Dermis blood vessel endothelial cell (primary cell): ENCODE results near the gene FAM83D. TPM values are rescaled to one million over a fixed set of nuclear protein-coding genes. Genes with fewer than 3 reads are reported as not detected.
A peak's percentile ranks its signal among the peaks of the same experiment; 100 is the strongest.
"Not testable (repeated sequence)": the region's sequence is repeated elsewhere in the genome, so short reads cannot be mapped to it uniquely, and the experiment has no call there.

ENCODE experiments used
- DNase-seq: peaks from one replicate; pipeline ENCODE4 v3.0.0; 2010
- total RNA-seq: library from RNA; depleted of rRNA; stranded (reverse); fragments of >200 nt; gene quantifications from 2 replicates; pipeline ENCODE4 v1.2.3, GENCODE V29; 2014

The FAM83D gene
- total RNA-seq, 1 donor from 2014 or later, result 23.5 TPM

DNA sequence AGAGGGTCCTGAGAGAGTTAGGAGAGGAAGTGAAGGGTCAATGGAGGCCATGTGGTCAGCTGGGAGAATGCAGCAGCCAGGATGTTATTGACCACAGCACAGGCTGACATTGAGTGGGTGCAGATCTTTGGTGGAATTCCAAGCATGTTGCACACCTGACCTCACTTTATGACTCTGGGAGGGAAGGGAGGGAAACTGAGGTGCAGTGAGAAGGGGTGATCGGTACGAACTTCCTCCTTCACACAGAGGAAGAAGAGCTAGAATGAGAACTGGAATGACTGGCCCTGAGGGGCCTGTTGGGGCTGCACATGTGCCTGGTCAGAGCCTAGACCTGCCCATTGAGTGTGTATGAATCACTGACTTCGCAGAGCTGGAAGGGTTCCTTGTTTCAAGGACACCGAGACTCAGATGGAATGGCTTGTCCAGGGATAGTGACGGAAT, 9.8 kb downstream of the FAM83D start:
- peak; percentile 37 for DNase-seq

DNA sequence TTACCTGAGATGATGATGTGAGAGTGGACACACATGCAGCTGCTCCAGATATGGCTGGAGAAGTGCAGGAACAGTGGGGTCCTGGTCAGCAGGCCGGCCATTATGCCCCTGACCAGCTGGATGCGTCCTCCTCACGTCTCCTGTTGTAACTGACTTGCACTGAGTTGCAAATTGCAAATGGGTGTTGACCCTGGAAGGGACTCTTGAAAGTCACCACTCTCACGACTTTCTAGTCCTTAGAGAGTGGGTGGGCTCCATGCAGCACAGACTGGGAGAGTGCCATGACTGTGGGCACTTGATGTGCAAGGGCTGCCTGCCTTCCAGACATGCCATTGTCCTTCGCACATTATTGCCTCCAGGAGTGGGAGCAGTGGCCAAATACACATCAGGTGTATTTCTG, 10.8 kb downstream of the FAM83D start:
- DNase-seq, result no peak

DNA sequence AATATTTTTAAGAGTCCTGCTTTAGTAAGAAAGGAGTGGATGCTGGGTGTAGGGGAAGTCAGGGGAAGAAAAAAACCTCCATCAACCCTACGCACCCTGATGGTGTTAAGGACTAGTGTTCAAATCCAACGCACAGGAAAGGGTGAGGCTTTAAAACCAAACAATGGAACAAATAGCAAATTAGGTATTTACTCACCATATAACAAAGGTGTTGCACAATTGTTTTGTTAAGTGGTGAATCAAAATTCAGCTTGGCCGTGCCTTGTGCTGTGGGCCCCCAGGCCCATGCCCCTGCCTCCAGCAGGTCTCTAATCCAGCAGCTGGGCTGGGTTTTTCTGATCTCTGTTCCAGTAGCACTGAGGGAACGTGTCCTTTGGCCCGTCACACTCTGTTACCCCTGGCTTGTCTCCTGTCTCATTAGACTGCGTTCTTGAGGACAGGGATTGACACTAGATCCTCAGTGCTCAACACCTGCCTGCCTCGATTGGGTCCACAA, 11.8 kb downstream of the FAM83D start:
- DNase-seq, result no peak

DNA sequence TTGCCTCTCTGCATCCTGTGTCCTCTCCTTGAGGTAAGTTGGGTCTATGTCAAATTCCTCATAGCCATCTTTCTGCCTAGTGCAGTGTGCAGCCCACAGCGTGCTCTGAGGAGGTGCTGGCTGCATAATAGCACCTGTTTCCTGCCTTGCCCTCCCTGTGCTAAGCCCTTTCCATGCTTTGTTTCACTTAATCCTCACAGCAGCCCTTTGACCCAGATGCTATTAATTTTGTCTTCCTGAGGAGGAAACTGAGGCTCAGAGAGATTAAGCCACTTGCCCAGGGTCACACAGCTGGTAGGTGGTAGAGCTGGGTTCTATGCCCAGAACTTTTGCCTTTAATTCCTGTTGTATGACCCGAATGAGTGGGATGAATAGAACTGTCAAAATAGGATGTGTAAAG, 13.5 kb downstream of the FAM83D start:
- DNase-seq, result peak; percentile 56

DNA sequence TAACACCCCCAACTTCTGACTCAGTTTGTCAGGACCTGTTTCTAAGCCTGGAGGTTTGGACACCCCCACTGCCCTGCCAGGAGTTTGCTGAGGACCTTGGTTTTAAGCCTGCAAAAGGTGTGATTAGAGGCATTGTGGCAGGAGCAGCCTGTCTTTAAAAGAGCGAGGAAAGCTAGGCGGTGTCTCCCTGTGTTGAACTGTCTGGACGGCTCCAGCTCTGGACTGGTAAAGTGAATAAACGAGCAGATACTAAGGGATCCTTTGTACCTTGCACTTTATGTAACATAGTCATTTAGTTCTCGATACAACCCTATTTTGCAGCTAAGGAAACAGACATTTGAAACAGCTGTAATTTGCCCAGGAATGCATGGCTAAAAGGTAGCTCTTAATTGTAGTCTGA, 14.4 kb downstream of the FAM83D start:
- no peak for DNase-seq

DNA sequence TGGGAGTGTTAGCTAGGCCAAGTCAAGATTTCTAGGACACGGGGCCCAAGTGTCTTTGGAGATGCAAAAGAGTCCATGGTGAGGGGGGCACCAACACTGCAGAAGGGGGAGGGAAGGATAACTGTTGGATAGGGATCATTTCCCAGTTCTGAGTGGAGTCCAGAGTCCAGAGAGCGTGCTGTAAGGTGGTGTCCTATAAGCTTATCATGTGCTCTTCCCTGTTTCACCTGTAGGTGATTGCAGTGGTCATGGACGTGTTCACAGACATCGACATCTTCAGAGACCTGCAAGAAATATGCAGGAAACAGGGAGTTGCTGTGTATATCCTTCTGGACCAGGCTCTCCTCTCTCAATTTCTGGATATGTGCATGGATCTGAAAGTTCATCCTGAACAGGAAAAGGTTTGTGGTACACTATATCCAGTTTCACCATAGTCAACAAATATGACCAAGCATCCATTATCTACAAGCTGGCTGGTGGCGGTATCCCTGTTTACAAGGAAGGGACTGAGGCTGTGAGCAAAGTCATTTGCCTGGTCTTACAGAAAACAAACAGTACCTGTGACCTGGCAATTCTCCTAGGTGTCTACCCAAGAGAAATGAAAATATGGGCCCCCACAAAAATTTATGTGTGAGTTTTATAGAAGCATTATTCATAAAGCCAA, 15.6 kb downstream of the FAM83D start:
- no peak for DNase-seq

DNA sequence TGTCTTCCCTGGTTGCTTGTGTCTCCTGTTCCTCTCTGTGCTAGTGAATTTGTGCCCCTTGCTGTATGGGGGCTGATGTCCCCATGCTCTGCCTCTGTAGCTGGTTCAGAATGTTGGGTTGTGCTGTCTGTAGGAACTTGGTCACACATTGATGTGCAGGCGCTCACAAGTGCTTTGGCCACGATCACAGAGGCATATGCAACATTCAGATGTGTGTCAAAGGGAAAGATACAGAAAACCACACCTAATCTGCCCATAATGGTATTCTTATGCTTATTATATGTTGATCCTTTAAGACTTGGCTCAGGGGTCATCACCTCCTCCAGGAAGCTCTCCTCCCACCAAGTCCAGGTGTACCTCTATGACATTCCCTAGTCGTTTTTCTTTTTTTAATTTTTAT, 18.8 kb downstream of the FAM83D start:
- no peak for DNase-seq

DNA sequence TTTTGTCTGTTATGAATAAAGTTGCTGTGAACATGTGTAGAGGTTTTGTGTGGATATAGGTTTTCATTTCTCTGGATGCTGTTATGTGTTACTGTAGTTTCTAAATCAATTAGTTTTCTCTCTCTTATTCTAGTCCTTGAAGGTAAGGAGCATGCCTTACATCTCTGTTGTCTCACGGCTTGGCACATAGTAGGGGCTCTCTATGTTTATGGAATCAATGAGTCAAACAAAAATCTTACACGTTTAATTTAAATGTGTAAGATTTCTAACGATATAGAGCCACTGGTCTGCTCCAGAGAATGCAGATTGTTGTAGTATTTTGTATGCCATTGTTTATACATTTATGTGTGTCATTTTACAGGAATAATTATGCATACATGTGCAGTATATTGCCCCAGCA, 20.6 kb downstream of the FAM83D start:
- no peak for DNase-seq

DNA sequence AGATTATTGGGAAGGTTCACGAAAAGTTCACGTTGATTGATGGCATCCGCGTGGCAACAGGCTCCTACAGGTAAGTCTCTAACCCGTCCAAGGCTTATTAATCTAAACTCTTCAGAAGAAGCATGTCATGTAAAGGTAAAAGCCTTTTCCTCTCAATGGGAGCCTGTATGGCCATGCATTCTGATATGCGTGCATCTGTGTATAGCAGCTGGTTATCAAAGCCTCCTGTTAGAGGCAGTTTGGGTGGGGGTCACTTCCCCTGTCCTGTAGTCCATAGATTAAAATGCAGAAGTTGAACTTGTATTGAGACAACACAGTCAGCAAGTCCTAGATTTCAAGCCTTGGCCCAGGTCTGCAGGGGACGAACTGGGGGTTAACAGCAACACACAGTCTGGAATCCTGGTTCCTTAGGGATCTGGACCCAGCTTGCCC, 21.7 kb downstream of the FAM83D start:
- no peak for DNase-seq

DNA sequence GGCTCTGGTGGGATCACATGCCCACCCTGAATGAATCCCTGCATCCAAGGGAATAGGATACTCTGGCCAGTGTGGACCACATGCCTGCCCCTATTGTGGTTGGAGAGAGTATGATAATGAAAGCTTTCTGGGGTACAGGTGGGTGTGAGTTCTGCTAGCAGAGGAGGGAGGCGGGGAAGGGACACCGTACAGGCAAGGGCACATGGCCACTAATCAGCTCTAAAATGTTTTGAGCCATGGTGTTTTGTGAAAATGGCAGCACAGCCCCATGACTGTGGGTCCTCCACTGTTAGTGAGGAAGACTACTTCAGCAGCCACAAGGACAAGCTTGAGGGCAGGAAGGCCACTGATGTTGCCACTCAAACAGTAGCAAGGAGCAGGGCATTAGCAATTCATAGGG, 24.0 kb downstream of the FAM83D start:
- no peak for DNase-seq

DNA sequence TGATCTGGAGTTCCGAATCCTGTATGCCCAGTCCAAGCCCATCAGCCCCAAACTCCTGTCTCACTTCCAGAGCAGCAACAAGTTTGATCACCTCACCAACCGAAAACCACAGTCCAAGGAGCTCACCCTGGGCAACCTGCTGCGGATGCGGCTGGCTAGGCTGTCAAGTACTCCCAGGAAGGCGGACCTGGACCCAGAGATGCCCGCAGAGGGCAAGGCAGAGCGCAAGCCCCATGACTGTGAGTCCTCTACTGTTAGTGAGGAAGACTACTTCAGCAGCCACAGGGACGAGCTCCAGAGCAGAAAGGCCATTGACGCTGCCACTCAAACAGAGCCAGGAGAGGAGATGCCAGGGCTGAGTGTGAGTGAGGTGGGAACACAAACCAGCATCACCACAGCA, 25.4 kb downstream of the FAM83D start:
- DNase-seq, result no peak

DNA sequence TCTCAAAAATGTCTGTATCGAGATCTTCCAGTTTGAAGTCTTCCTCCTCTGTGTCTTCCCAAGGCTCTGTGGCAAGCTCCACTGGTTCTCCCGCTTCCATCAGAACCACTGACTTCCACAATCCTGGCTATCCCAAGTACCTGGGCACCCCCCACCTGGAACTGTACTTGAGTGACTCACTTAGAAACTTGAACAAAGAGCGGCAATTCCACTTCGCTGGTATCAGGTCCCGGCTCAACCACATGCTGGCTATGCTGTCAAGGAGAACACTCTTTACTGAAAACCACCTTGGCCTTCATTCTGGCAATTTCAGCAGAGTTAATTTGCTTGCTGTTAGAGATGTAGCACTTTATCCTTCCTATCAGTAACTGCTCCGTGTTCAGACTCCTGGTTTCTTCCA, 25.9 kb downstream of the FAM83D start:
- DNase-seq, result no peak

DNA sequence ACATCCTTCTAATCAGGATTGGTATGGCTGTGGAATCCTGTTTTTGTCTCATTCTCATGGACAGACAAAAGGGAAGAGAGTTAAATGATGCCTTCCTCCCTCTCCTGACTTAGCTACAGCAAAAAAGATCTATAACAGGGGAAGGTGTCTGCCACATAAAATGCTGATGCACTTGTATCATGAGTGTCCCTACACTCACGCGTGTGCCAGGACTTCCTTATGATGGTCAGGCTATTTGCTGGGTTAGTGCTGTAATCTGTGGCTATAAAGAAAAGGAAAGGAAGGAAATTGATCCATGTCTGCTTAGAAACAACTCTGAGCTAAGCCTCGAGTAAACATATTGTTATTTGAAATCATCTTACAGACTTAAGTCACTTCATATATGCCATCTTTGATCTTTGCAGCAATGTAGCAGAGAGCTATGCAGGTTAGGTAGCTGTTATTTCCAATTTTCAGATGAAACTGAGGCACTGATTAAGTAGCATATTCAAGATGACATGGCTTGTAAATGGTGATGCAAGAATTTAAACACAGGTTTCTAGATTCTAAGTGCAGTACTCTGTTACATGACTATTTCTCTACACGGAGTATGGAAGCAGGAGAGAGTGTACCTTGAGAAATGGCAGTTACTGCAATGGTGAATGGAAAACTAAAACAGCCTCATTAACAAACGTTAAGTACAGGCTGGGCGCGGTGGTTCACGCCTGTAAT, 27.6 kb downstream of the FAM83D start:
- DNase-seq, result no peak

DNA sequence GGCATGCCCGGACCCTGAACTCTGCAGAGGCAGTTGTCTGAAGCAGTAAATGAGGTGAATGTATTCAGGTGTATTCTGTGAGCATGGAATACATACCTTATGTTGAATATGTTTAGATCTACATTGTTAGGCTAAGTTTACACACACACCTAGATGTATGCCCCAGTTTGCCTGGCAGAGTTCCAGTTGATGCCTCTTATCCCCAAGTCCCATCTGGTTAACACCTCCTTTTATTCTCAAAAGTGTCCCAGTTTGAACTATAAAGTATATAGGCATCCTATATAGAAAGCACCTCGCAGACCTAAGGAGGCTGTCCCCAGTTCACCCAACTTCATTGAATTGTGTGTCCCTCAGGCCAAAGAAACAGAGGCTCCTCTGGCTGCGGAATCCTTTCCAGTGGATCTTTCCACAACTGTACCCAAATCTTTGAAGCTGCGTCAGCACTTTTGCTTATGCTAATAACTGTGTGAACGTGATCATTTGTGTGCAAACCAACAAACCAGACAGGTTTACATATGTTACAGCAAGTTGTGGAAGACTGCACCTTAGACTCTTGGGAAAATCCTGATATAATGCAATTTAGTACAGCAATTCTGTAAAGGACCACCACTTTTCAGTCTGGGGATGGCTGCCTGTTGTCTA, 31.1 kb downstream of the FAM83D start:
- no peak for DNase-seq

DNA sequence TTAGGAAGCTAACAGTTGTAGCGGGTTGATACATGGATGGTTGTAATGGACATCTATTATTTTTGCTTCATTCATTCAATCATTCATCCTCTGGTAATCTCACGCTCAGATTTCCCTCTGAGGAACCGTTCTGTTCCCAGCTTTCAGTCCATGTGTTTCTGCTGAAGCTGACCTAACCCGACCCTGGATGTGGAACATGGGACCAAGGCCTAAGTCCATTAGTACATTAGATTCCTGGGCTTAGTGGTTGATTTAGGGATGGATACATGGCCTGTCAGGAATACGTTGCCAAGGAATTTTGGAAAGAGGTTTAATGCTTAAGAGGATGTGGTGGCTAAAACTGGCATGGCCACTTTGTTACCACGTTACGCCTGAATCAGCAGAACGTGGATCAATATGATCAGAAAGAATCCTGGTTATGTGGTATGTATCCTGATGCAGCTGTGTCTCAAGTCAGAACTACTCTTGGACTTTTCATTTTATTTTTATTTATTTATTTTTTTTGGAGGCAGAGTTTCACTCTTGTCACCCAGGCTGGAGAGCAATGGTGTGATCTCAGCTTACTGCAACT, 31.8 kb downstream of the FAM83D start:
- DNase-seq, result no peak

DNA sequence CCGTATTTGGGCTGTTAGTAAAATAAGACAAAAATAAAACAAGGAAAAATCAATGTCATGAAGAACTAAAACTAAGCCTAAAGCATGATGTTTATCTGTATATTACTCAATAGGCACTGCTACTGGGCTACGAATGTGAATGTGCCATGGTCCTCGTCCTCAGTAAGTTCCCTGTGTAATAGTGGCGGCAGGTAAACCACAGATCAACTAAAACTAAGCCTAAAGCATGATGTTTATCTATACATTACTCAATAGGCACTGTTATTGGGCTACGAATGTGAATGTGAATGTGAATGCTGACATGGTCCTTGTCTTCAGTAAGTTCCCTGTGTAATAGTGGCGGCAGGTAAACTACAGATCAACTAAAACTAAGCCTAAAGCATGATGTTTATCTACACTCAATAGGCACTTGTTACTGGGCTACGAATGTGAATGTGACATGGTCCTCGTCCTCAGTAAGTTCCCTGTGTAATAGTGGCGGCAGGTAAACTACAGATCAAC, 34.0 kb downstream of the FAM83D start:
- not testable (repeated sequence) for DNase-seq

DNA sequence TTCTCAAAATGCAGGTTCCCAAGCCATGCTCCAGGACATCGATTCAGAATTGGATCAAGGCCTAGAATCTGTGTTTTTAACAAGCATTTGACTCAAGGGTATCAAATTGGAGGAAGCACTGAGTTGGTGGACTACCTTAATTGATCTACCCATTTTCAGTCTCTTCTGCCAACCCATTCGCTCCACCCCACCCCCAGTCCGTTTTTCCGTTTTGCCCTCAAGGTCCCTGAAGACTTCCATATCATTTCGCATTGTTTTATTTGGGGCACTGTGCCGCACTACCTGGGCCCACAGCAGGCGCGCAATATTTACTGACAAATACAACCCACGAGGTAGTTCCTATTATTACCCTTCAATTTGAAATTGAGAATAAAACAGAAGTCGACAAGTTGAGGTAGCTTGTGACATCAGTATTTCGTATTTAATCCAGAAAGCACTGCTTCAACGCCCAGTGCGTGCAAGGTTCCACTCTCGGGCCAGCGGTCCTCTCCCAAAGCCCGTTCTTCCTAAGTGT, 35.4 kb downstream of the FAM83D start:
- no peak for DNase-seq

DNA sequence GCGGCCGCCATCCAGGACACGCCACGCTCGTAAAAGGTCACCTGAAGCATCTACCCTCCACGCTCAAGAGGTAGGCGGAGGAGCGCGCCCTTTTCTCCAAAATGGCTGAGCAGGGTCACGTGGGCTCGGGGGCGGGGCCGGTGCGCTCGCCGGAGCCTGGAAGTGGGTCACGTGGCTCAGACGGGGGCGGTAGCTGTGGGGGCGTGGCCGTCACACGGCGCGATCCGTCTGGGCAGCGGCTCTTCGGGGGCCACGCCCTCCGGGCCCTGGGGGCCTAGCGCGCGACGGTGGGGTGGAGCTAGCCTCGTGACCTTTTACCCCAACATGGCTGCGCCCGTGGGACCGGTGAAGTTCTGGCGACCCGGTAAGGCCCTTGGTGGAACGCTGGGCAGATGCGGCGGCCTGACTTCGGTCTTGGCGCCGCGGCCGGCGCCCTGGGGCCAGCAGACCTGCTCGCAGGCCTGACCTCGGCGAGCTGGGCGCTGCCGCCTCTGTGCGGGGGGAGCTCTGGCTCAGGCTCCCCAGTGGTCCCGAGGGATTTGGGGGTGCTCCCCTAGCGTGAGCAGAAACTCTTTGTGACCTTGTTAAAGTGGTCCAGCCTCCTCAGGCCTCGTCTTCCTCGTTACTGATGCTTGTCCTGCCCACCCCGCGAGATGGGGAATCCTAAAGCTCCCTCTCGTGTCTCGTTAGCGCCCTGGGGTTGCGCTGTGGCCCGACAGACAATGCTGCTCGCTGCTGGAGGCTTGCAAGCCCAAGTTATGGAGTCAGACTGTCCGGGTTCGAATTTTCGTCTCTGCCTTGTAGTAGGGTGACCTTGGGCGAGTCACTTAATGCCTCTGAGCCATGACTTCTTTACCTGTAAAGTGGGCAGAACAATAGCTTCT, 36.1 kb downstream of the FAM83D start, which contains the start of gene DHX35:
TSS of gene DHX35 (plus strand) at position 301 of the 884 bp plus-strand sequence. CDS start at position 325, 24 bp downstream.
- peak; percentile 98 for DNase-seq

DNA sequence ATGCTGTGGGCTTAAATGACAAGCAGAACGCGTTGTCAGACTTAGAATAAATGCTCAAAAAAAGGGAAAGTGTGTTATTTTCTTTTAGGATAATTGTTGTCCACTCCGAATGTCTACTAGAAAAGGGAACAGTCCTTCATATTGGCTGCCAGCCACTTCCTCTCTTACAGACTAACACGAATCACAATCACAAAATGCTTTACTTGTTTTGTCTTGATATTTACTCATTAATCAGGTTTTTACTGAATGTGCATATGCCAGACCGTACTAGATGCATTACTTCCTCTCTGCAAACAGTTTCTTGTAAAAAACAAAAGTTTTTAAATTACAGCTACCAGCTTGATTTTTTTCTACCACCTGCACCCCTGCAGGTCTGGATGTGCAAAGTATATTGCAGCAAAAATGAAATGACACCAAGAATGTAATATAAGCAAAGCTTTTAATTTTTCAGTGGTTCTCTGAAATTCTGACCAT, 36.7 kb downstream of the FAM83D start:
- DNase-seq, result peak; percentile 6

DNA sequence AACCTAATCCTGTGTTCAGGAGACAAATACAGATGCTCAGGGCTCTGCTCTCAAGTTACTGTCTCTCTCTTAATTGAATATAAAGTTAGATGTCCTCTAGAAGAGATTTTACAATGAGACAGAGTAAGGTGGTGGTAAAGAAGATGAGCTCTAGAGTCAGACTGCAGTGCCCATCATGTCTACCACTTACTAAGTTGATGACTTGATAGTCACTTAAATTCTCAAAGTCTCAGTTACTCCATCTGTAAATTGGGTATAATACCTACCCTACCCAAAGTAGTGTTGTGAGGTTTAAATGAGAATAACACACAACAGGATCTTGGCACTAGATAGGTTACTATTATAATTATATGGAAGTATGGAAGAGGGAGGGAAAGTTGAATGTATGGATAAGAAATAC, 37.5 kb downstream of the FAM83D start:
- no peak for DNase-seq

DNA sequence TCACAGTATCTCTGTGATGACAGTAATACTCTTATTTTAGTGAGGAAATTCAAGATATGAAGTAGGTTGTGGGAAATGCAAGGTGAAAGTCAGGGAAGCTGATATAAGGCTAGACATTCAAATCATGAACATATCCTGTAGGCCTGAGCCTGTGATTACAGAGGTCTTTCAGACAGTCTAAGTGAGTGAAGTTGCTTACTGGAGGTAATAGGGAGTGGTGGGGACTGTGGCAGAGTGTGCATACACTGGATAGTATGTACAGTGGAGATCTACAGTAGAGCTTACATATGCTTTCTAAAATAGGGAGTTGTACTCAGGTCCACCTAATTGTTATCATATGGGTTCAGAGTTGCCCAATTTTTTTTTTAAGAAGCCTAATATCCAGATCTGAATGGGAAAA, 39.0 kb downstream of the FAM83D start:
- no peak for DNase-seq

DNA sequence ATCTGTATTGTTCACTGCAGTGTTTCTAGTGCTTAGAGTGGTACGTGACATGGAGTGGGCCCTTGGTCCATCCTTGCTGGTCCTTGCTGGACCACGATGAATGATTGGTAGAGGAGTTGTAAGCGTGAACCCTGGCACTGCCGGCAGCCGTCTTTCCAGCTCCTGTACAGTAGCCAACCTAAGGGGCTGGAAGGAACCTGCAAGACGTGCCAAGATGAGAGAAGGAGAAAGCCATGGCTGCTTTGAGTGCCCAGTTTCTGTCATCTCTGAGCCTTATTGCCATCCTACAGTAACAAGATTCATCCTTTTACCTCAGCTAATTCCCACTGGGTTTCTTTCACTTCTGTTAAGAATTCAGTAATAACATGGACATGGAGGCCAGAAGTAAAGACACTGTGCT, 41.9 kb downstream of the FAM83D start:
- DNase-seq, result no peak
